ENCODE results near the gene NSDHL. TPM values are rescaled to one million over a fixed set of nuclear protein-coding genes. Genes with fewer than 3 reads are reported as not detected.

NSDHL gene
- total RNA-seq, 1 donor: 11.6 TPM

- DNase-seq (ENCODE audit: low read depth in 2 of 3, low spot score in 2 of 3): no peak
Observed at GRCh38 chrX:152892999-152893891, 62.4 kb downstream of the NSDHL start.

GRCh38 chrX:152893980-152894610 lies 63.2 kb downstream of the NSDHL start:
- no peak for DNase-seq (ENCODE audit: low read depth in 2 of 3, low spot score in 2 of 3)

GRCh38 chrX:152895121-152895520 lies 64.3 kb downstream of the NSDHL start:
- no peak for DNase-seq (ENCODE audit: low read depth in 2 of 3, low spot score in 2 of 3)

GRCh38 chrX:152895724-152896420 lies 65.0 kb downstream of the NSDHL start:
- DNase-seq (ENCODE audit: low read depth in 2 of 3, low spot score in 2 of 3): no peak

GRCh38 chrX:152896450-152896849 lies 65.6 kb downstream of the NSDHL start:
- no peak for DNase-seq (ENCODE audit: low read depth in 2 of 3, low spot score in 2 of 3)

GRCh38 chrX:152897222-152898131 lies 66.6 kb downstream of the NSDHL start, which contains the start of gene ZNF185:
Gene ZNF185 (plus strand): TSS chrX:152898067. CDS start chrX:152914490, 16,423 bp downstream.
- no peak for DNase-seq (ENCODE audit: low read depth in 2 of 3, low spot score in 2 of 3)

- no peak for DNase-seq (ENCODE audit: low read depth in 2 of 3, low spot score in 2 of 3)
Observed at GRCh38 chrX:152898442-152898841, 67.6 kb downstream of the NSDHL start.

GRCh38 chrX:152899111-152899873 lies 68.4 kb downstream of the NSDHL start:
- no peak for DNase-seq (ENCODE audit: low read depth in 2 of 3, low spot score in 2 of 3)

GRCh38 chrX:152899874-152900719 lies 69.2 kb downstream of the NSDHL start:
- DNase-seq (ENCODE audit: low read depth in 2 of 3, low spot score in 2 of 3): no peak

GRCh38 chrX:152900937-152901445 lies 70.1 kb downstream of the NSDHL start:
- no peak for DNase-seq (ENCODE audit: low read depth in 2 of 3, low spot score in 2 of 3)

- no peak for DNase-seq (ENCODE audit: low read depth in 2 of 3, low spot score in 2 of 3)
Observed at GRCh38 chrX:152901816-152902501, 71.1 kb downstream of the NSDHL start.

- no peak for DNase-seq (ENCODE audit: low read depth in 2 of 3, low spot score in 2 of 3)
Observed at GRCh38 chrX:152902502-152902820, 71.6 kb downstream of the NSDHL start.

- DNase-seq (ENCODE audit: low read depth in 2 of 3, low spot score in 2 of 3): no peak
Observed at GRCh38 chrX:152903589-152903988, 72.7 kb downstream of the NSDHL start.

- peak in 1 of 3 donors; percentile 35 for DNase-seq (ENCODE audit: low read depth in 2 of 3, low spot score in 2 of 3)
Observed at GRCh38 chrX:152904151-152905080, 73.6 kb downstream of the NSDHL start.

GRCh38 chrX:152905081-152905420 lies 74.2 kb downstream of the NSDHL start:
- no peak for DNase-seq (ENCODE audit: low read depth in 2 of 3, low spot score in 2 of 3)

- peak in 1 of 3 donors; percentile 56 for DNase-seq (ENCODE audit: low read depth in 2 of 3, low spot score in 2 of 3)
Observed at GRCh38 chrX:152907084-152907651, 76.3 kb downstream of the NSDHL start.

GRCh38 chrX:152908486-152908885 lies 77.6 kb downstream of the NSDHL start:
- DNase-seq (ENCODE audit: low read depth in 2 of 3, low spot score in 2 of 3): no peak
